HG02852 (cell line): Measurements from ENCODE around the gene MMAA.

Source experiments
- ATAC-seq: cut with Tn5 transposase; IDR thresholded peaks from one replicate; pipeline ENCODE4 v1.9.1; 2021; ENCODE audit warnings: mild to moderate bottlenecking, moderate library complexity; ENCODE audit not compliant: unreplicated experiment

Gene MMAA

GRCh38 chr4:145703850-145704497, 84.8 kb downstream of the MMAA start:
- no peak for ATAC-seq

GRCh38 chr4:145709336-145709735, 90.2 kb downstream of the MMAA start:
- ATAC-seq: peak; percentile 18
